GF-D8 (cell line): ENCODE measurements around the gene VAT1L.

Source experiments
- DNase-seq: peaks from one replicate; lab custom pipeline; 2025; lab: John Stamatoyannopoulos, UW

VAT1L gene

GRCh38 chr16:77995843-77996455, 207.6 kb downstream of the VAT1L start:
- no peak for DNase-seq

DNA sequence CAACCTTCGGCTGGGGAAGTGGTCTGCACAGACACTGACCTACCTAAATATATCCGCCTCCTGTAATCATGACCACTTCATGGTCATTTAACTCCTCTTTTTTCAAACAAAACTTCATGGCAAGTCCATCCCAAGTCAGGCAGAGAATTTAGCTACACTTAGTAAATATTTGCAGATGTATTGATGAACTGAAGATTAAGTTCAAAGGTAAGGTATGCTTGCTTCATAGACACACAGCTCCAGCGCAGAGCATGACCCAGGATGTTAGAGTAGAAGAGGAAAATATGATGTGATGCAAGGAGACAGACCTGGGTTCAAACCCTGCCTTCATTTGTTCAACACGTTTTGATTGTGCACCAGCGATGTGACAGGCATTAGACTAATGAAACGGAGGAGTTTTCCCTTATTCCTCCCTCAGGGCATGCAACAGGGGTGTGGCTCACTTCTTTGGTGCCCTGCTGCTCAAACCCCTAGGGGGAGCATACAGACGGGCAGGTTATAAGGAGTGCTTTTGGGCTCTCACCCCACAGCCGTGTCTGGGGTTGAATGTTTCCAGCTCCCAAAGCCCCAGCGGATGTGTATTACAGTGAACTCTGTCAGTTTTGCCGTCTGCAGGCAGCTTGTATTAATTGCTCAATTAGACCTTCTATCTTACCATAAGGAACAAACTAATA, 210.1 kb downstream of the VAT1L start:
- no peak for DNase-seq

DNA sequence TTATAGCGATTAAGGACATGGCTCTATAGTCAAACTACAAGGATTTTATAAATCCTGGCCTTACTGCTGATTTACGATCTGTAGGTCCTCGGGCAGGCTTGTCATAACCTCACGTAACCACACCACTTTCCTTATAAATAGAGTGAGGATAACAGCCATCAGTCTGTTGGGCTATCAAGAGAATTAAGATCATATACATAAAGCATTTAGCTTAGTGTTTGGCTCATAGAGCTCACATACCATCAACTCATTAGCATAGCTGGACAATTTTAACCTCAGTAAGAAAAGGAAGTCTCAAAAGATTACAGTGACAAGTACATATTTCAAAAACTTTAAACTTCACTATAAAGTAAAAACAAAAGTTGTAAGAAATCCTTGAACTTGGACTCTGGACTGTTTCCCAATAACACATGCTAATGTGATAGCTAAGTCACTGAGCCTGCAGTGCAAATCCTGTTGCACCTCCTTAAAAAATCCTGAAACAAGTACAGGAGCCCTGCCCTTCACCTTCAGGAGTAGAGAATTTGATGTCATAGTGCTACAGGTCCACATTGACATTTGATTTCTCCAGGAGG, 213.2 kb downstream of the VAT1L start:
- DNase-seq: no peak

DNA sequence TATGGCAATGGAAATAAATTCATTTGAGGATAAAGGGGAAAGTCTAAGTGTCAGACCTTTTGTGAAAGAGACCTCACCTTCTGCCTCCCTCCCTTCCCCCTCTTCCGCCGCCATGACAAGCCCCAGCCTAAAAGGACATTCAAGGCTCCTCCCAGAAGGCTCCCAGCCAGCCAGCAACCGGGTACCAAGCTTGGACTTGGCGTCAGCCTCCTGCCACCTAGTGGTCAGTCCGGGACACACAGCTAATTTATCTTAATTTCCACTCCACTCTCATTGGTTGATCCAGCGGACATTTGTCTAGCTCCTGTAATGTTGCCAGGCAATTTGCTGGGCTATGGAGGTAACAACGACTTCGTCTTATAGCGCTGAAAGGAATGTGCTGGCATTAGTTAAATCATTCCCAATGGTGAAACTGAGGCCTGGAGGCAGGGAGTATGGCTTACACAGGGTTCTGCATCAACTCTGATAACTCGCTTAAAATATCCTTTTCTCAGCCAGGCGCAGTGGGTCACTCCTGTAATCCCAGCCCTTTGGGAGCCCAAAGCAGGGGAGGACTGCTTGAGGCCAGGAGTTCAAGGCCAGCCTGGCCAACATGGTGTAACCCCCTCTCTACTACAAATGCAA, 214.7 kb downstream of the VAT1L start:
- peak; percentile 16 for DNase-seq

DNA sequence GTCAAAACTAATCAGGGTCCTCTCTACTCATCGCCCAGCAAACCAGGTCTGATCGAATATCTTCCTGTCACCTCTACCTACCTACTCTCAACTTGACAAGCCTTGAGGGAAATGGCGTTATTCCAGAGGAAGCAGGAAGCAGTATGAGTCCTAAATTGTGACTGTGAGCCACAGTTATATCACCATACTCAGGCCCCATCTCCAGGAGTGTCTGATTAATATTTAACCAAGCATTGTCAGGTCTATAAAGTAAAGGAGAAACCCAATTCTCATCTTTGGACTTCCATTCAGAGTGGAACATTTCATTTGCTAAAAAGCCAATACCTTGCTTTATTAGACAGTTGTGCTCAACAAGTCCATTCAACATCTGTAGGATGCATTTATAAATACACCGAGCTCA, 216.2 kb downstream of the VAT1L start:
- DNase-seq: no peak

- DNase-seq: no peak
Observed at GRCh38 chr16:78005881-78006280, 217.5 kb downstream of the VAT1L start.

GRCh38 chr16:78007121-78007520, 218.8 kb downstream of the VAT1L start:
- no peak for DNase-seq

DNA sequence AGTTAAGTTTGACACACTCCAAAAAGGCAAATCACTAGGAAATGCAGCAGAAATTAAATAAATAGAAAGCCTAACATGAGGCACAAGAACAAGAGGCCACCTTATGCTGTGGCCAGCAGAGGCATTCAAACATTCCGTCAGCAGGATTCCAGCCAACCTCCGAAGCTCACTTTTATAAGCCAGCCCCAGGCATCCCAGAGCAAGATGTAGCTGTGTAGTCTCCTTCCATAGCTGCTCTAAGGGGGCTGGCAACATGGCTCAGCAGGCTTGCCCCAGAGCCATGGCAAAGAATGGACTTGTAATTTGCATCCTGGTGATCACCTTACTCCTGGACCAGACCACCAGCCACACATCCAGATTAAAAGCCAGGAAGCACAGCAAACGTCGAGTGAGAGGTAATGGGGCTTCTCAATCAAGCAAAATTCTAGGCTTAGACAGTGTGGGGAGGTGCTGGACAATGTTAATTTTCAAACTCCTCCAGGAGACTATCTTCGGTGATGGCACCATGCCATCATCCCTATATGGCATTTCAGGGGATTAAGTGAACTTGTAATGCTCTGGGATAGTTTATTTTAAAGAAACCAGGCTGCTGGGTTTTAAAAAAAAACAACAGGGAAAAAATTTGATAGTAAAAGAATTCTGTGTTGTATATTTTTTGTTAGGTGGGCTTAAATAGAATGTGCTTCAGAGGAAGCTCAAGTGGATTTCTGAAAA, 234.1 kb downstream of the VAT1L start, which contains the start of gene CLEC3A:
Gene CLEC3A, plus strand, starts transcription at position 202 of the 714 bp plus-strand sequence. Its CDS starts 79 bp downstream, at position 281.
- no peak for DNase-seq

DNA sequence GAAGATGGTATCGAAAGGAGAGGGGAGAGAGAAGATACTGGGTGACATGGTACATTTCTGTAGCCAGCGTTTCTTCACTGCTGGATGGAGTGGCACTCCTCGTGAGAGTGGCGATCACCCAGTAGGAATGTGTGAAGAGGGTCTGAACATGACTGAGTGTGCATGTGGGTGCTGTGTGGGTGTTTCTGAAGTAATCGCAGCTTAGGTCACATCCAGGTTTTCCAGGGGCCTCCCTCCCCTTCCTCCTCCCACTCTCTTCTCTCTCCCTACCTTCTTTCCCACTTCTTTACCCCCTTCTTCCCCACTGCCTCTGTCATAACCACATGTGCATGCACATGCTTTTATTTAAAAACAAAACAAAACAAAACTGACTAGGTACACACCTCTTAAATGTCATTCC, 235.8 kb downstream of the VAT1L start:
- no peak for DNase-seq

- DNase-seq: no peak
Observed at GRCh38 chr16:78025631-78026030, 237.3 kb downstream of the VAT1L start.

DNA sequence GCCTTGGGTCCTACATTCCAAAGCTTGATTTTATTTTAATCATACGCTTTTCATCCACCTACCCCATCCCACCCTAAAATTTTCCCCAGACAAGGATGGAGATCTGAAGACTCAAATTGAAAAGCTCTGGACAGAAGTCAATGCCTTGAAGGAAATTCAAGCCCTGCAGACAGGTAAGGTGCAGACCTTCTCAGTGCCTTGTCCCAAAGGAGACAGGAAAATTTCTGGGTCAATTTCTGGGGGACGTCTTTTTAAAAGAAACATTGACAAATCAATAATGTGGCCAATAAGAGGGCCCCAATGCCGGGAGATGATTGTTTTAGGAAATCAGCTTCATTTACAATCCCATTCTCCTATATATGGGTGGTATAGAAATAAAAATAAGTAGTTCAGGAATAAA, 239.7 kb downstream of the VAT1L start:
- DNase-seq: no peak
